ENCODE data around the gene TMCC3. TPM values are rescaled to one million over a fixed set of nuclear protein-coding genes. Genes with fewer than 3 reads are reported as not detected.

The TMCC3 gene
- total and polyA plus RNA-seq, 2 donors from 2014 or later = 6.7 to 14.7 TPM

- Histone ChIP-seq H3K27ac (ENCODE audit: low read depth in 2 of 2, low read length in 2 of 2) (no peak overlapping the region), H3K4me3 (ENCODE audit: low read length in 3 of 3) (no peak overlapping the region), H3K4me1 (ENCODE audit: control insufficient read depth in 2 of 3, insufficient read depth in 2 of 3, low read depth in 1 of 3, low read length in 3 of 3) (peaks cover 0 to 3% (median 0%) of the 10 kb centered on the region in 3 donors), H3K9ac (ENCODE audit: low read length in 3 of 3) (no peak overlapping the region), H3K9me3 (ENCODE audit: control insufficient read depth in 2 of 3, insufficient read depth in 1 of 3, low read length in 3 of 3) (no peaks in the 10 kb centered on the region), H3K27me3 (ENCODE audit: control insufficient read depth, insufficient read depth, low read length) (no peaks in the 10 kb centered on the region), H3K36me3 (ENCODE audit: control insufficient read depth in 2 of 3, insufficient read depth in 3 of 3, low read length in 3 of 3) (no peaks in the 10 kb centered on the region)
- no peak for DNase-seq
- intact Hi-C loops (cut with DNase I) = no loop called here
- TF ChIP-seq, protein P1, sequence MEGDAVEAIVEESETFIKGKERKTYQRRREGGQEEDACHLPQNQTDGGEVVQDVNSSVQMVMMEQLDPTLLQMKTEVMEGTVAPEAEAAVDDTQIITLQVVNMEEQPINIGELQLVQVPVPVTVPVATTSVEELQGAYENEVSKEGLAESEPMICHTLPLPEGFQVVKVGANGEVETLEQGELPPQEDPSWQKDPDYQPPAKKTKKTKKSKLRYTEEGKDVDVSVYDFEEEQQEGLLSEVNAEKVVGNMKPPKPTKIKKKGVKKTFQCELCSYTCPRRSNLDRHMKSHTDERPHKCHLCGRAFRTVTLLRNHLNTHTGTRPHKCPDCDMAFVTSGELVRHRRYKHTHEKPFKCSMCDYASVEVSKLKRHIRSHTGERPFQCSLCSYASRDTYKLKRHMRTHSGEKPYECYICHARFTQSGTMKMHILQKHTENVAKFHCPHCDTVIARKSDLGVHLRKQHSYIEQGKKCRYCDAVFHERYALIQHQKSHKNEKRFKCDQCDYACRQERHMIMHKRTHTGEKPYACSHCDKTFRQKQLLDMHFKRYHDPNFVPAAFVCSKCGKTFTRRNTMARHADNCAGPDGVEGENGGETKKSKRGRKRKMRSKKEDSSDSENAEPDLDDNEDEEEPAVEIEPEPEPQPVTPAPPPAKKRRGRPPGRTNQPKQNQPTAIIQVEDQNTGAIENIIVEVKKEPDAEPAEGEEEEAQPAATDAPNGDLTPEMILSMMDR (IDR thresholded peaks at IDR 0.05; ENCODE audit: borderline replicate concordance, extremely low read depth, insufficient read depth) = no peak
- FAIRE-seq = no peak
Measured at GRCh38 chr12:94531196-94531720, 119.1 kb downstream of the TMCC3 start.

- Histone ChIP-seq H3K9me3 (ENCODE audit: control insufficient read depth in 2 of 3, insufficient read depth in 1 of 3, low read length in 3 of 3) (no peaks in the 10 kb centered on the region), H3K36me3 (ENCODE audit: control insufficient read depth in 2 of 3, insufficient read depth in 3 of 3, low read length in 3 of 3) (no peaks in the 10 kb centered on the region), H3K27ac (ENCODE audit: low read depth in 2 of 2, low read length in 2 of 2) (no peak overlapping the region), H3K27me3 (ENCODE audit: control insufficient read depth, insufficient read depth, low read length) (no peaks in the 10 kb centered on the region), H3K9ac (ENCODE audit: low read length in 3 of 3) (no peak overlapping the region), H3K4me1 (ENCODE audit: control insufficient read depth in 2 of 3, insufficient read depth in 2 of 3, low read depth in 1 of 3, low read length in 3 of 3) (no peaks in the 10 kb centered on the region), H3K4me3 (ENCODE audit: low read length in 3 of 3) (no peak overlapping the region)
- DNase-seq (no peak), FAIRE-seq (no peak)
- intact Hi-C loops (cut with DNase I) = loop anchor here (5.0 kb wide), 1 partner anchor 384 kb away; no protein-coding TSS in a partner anchor
- TF ChIP-seq, protein P1 (IDR thresholded peaks at IDR 0.05; ENCODE audit: borderline replicate concordance, extremely low read depth, insufficient read depth) = no peak
Measured at GRCh38 chr12:94525951-94526350, 124.4 kb downstream of the TMCC3 start.

Small RNA genes lying within 50 kb of the gene (microRNA-seq; reads per million reads assigned to microRNA genes)
- not detected for gene MIR5700

Other genes with a start within 250 kb of the TMCC3 start
- gene CEP83, start 190.7 kb downstream of the TMCC3 start, total RNA-seq = 17.1 TPM
- 3.2 TPM for gene CEP83, start 190.7 kb downstream of the TMCC3 start, polyA plus RNA-seq (ENCODE audit: insufficient read depth, low read depth, low replicate concordance)